ENCODE measurements around the gene COG5.

- TF ChIP-seq ZNF274 (IDR thresholded peaks at IDR 0.05; ENCODE audit: low read length), result no peak
- no peak for TF ChIP-seq ZNF274 (tag by site-specific recombination; IDR thresholded peaks at IDR 0.05; ENCODE audit: borderline replicate concordance)
- TF ChIP-seq ZNF776 (tag by site-specific recombination; IDR thresholded peaks at IDR 0.05; ENCODE audit: borderline replicate concordance), result no peak
- no peak for TF ChIP-seq CTCF (tag by site-specific recombination; IDR thresholded peaks at IDR 0.05)
- no peak for TF ChIP-seq KLF10 (tag by site-specific recombination; IDR thresholded peaks at IDR 0.05)
- no peak for TF ChIP-seq ZBTB26 (tag by site-specific recombination; optimal IDR thresholded peaks at IDR 0.05)
- TF ChIP-seq ZNF580 (tag by site-specific recombination; IDR thresholded peaks at IDR 0.05), result no peak
- TF ChIP-seq ZNF423 (tag by site-specific recombination; IDR thresholded peaks at IDR 0.05), result no peak
- TF ChIP-seq ZNF521 (tag by site-specific recombination; IDR thresholded peaks at IDR 0.05), result no peak
- TF ChIP-seq ELK4 (IDR thresholded peaks at IDR 0.05; ENCODE audit: borderline replicate concordance, low read depth, low read length), result no peak
- no peak for TF ChIP-seq SP2 (tag by site-specific recombination; IDR thresholded peaks at IDR 0.05)
- TF ChIP-seq REPIN1 (tag by site-specific recombination; IDR thresholded peaks at IDR 0.05; ENCODE audit: low read depth), result no peak
- TF ChIP-seq YY1 (tag by site-specific recombination; IDR thresholded peaks at IDR 0.05), result no peak
- TF ChIP-seq ZNF146 (tag by site-specific recombination; IDR thresholded peaks at IDR 0.05), result no peak
Observed at GRCh38 chr7:107181172-107181571, 382.5 kb downstream of the COG5 start.

Data from HEK293 (cell line).